Fibroblast of the aortic adventitia (primary cell): ENCODE data around the gene CPA4. TPM values are rescaled to one million over a fixed set of nuclear protein-coding genes. Genes with fewer than 3 reads are reported as not detected.

Experiments
- DNase-seq: peaks from one replicate; pipeline ENCODE4 v3.0.0-alpha.2; 2010; ENCODE audit warnings: low read depth
- H3K4me3 ChIP-seq: 2 replicates; pipeline ENCODE4 v1.5.1; 2011; ENCODE audit warnings: low read depth, mild to moderate bottlenecking, control low read depth, low read length, moderate library complexity
- CTCF ChIP-seq: IDR thresholded peaks from 2 replicates; pipeline ENCODE4 v1.5.1; 2011; ENCODE audit warnings: mild to moderate bottlenecking, low read length, control low read depth, inconsistent platforms; ENCODE audit not compliant: insufficient read depth
- total RNA-seq: library from RNA; depleted of rRNA; stranded (reverse); fragments of >200 nt; gene quantifications from 2 replicates; pipeline ENCODE4 v1.2.3, GENCODE V29; 2012; ENCODE audit warnings: low replicate concordance

Gene CPA4
- total RNA-seq, 1 donor, result 7.7 TPM

GRCh38 chr7:130351791-130352090 lies 58.8 kb downstream of the CPA4 start:
- TF ChIP-seq CTCF, result no peak
- no peak for DNase-seq
- no peak overlapping the region for H3K4me3 ChIP-seq

GRCh38 chr7:130352194-130353074 lies 59.5 kb downstream of the CPA4 start:
- TF ChIP-seq CTCF, result no peak
- DNase-seq, result peak; percentile 79
- no peak overlapping the region for H3K4me3 ChIP-seq

GRCh38 chr7:130353196-130353595 lies 60.2 kb downstream of the CPA4 start:
- no peak for TF ChIP-seq CTCF
- DNase-seq, result no peak
- no peak overlapping the region for H3K4me3 ChIP-seq

- DNase-seq, result peak; percentile 96
- no peak for TF ChIP-seq CTCF
- no peak overlapping the region for H3K4me3 ChIP-seq
Measured at GRCh38 chr7:130356121-130356875, 63.3 kb downstream of the CPA4 start.

- peak; percentile 84 for DNase-seq
- no peak overlapping the region for H3K4me3 ChIP-seq
Measured at GRCh38 chr7:130356876-130357611, 64.1 kb downstream of the CPA4 start.

More at GRCh38 chr7:130356876-130357611, 64.1 kb downstream of the CPA4 start:
- no peak for TF ChIP-seq CTCF
